ENCODE measurements around the gene PCBP3.

The PCBP3 gene

GRCh38 chr21:45930231-45930760, 286.8 kb downstream of the PCBP3 start:
- no peak for DNase-seq
- H3K4me3 ChIP-seq (ENCODE audit: low read depth in 1 of 2, low read length in 2 of 2): no peak overlapping the region
- H3K4me1 ChIP-seq (ENCODE audit: insufficient read depth, low read length): no peaks in the 10 kb centered on the region
- TF ChIP-seq EZH2 (IDR thresholded peaks at IDR 0.05; ENCODE audit: borderline replicate concordance, low read depth, low read length, severe bottlenecking) (no peak), CTCF (IDR thresholded peaks at IDR 0.05; ENCODE audit: borderline replicate concordance, extremely low read depth, low read length, poor library complexity, severe bottlenecking) (no peak)
- ATAC-seq (ENCODE audit: insufficient read depth, low read depth): no peak
- no peaks in the 10 kb centered on the region for H3K27me3 ChIP-seq (ENCODE audit: insufficient read depth, low read length, poor library complexity)
- no peak overlapping the region for H2AFZ ChIP-seq (ENCODE audit: low read depth, low read length)
- no peak overlapping the region for H3K27ac ChIP-seq (ENCODE audit: low read length)
- no peaks in the 10 kb centered on the region for H3K79me2 ChIP-seq (ENCODE audit: insufficient read depth, low read length)
- no peak overlapping the region for H3K9ac ChIP-seq (ENCODE audit: low read depth, low read length)
- H3K36me3 ChIP-seq (ENCODE audit: insufficient read depth, low read length): 0 out of 2 replicates have a peak, but pooled peaks cover 4% of the 10 kb centered on the region
- H4K20me1 ChIP-seq (ENCODE audit: insufficient read depth, low read length): no peaks in the 10 kb centered on the region
- H3K4me2 ChIP-seq (ENCODE audit: insufficient read depth, low read length): no peak overlapping the region
- H3K9me3 ChIP-seq (ENCODE audit: insufficient read depth, low read length, severe bottlenecking): peaks cover 7% of the 10 kb centered on the region

GRCh38 chr21:45930792-45931191, 287.3 kb downstream of the PCBP3 start:
- H3K4me2 ChIP-seq (ENCODE audit: insufficient read depth, low read length): no peak overlapping the region
- no peak overlapping the region for H3K9ac ChIP-seq (ENCODE audit: low read depth, low read length)
- H3K4me1 ChIP-seq (ENCODE audit: insufficient read depth, low read length): no peaks in the 10 kb centered on the region
- TF ChIP-seq CTCF (IDR thresholded peaks at IDR 0.05; ENCODE audit: borderline replicate concordance, extremely low read depth, low read length, poor library complexity, severe bottlenecking) (no peak), EZH2 (IDR thresholded peaks at IDR 0.05; ENCODE audit: borderline replicate concordance, low read depth, low read length, severe bottlenecking) (no peak)
- H3K9me3 ChIP-seq (ENCODE audit: insufficient read depth, low read length, severe bottlenecking): peaks cover 12% of the 10 kb centered on the region
- no peaks in the 10 kb centered on the region for H3K79me2 ChIP-seq (ENCODE audit: insufficient read depth, low read length)
- no peak overlapping the region for H3K4me3 ChIP-seq (ENCODE audit: low read depth in 1 of 2, low read length in 2 of 2)
- DNase-seq: no peak
- H4K20me1 ChIP-seq (ENCODE audit: insufficient read depth, low read length): no peaks in the 10 kb centered on the region
- no peaks in the 10 kb centered on the region for H3K27me3 ChIP-seq (ENCODE audit: insufficient read depth, low read length, poor library complexity)
- no peak for ATAC-seq (ENCODE audit: insufficient read depth, low read depth)
- H3K36me3 ChIP-seq (ENCODE audit: insufficient read depth, low read length): 0 out of 2 replicates have a peak, but pooled peaks cover 4% of the 10 kb centered on the region
- H3K27ac ChIP-seq (ENCODE audit: low read length): no peak overlapping the region
- H2AFZ ChIP-seq (ENCODE audit: low read depth, low read length): no peak overlapping the region

- peaks cover 7% of the 10 kb centered on the region; the same call in 1 of the 2 replicates for H3K36me3 ChIP-seq (ENCODE audit: insufficient read depth, low read length)
- no peak overlapping the region for H3K4me3 ChIP-seq (ENCODE audit: low read depth in 1 of 2, low read length in 2 of 2)
- no peak overlapping the region for H2AFZ ChIP-seq (ENCODE audit: low read depth, low read length)
- H3K4me1 ChIP-seq (ENCODE audit: insufficient read depth, low read length): no peaks in the 10 kb centered on the region
- H3K27ac ChIP-seq (ENCODE audit: low read length): no peak overlapping the region
- no peak for ATAC-seq (ENCODE audit: insufficient read depth, low read depth)
- H3K4me2 ChIP-seq (ENCODE audit: insufficient read depth, low read length): no peak overlapping the region
- H4K20me1 ChIP-seq (ENCODE audit: insufficient read depth, low read length): no peaks in the 10 kb centered on the region
- no peak for DNase-seq
- no peak overlapping the region for H3K9ac ChIP-seq (ENCODE audit: low read depth, low read length)
- peaks cover 18% of the 10 kb centered on the region for H3K9me3 ChIP-seq (ENCODE audit: insufficient read depth, low read length, severe bottlenecking)
- no peaks in the 10 kb centered on the region for H3K27me3 ChIP-seq (ENCODE audit: insufficient read depth, low read length, poor library complexity)
- no peaks in the 10 kb centered on the region for H3K79me2 ChIP-seq (ENCODE audit: insufficient read depth, low read length)
- TF ChIP-seq EZH2 (IDR thresholded peaks at IDR 0.05; ENCODE audit: borderline replicate concordance, low read depth, low read length, severe bottlenecking): no peak
- TF ChIP-seq CTCF (IDR thresholded peaks at IDR 0.05; ENCODE audit: borderline replicate concordance, extremely low read depth, low read length, poor library complexity, severe bottlenecking): no peak
These were observed 288.0 kb downstream of the PCBP3 start for GRCh38 chr21:45931397-45931969.
